Tibial nerve (tissue), 3 donors: ENCODE results near the gene INTS13.

Source experiments
- CTCF ChIP-seq, 5 experiments: fragments of 200-600 bp in 3 of 5; fragments of 450-650 bp in 2 of 5; sonication (generic) in 3 of 5; IDR thresholded peaks; one replicate each; pipeline ENCODE4 v1.5.1; 2016 to 2019; ENCODE audit warnings: antibody characterized with exemption in 5 of 5, mild to moderate bottlenecking in 3 of 5, moderate library complexity in 2 of 5
- POLR2A ChIP-seq, 2 donors: fragments of 450-650 bp; IDR thresholded peaks; one replicate each; pipeline ENCODE4 v1.6.1; 2017; ENCODE audit warnings: antibody characterized with exemption in 2 of 2, mild to moderate bottlenecking in 2 of 2, moderate library complexity in 2 of 2

DNA sequence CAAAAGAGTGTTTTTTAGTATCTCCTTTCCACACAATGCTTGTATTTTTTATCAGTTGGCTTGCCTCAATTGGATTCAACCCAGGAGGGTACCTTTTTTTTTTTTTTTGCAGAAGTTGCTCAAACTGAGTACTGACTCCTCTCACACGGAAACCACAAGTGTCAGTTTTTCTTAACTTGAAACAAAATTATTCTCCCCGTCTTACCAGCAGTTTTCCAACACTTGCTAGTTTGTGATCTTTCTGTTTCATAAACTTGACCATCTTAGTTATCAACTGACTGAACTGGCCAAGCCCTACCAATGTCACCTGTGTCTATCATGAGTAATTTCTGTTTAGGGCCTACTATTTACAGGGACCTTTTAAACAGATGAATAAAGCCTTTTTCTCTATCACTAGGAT is 70.7 kb downstream of the INTS13 start:
- TF ChIP-seq CTCF (IDR thresholded peaks at IDR 0.05), result no peak
- no peak for TF ChIP-seq POLR2A (IDR thresholded peaks at IDR 0.05)
